Astrocyte (in vitro differentiated cells and primary cell): ENCODE results near the gene BRF1. TPM values are rescaled to one million over a fixed set of nuclear protein-coding genes. Genes with fewer than 3 reads are reported as not detected.
A peak's percentile ranks its signal among the peaks of the same experiment; 100 is the strongest.

ENCODE experiments used
- DNase-seq: peaks from one replicate; pipeline ENCODE4 v3.0.0-alpha.2; 2010; ENCODE audit warnings: low read depth
- FAIRE-seq: peaks from 2 replicates; lab custom pipeline; 2011; peaks lifted over from hg19 to GRCh38; lab: Jason Lieb, UNC
- H2AFZ ChIP-seq: 2 replicates; pipeline ENCODE4 v1.6.0; 2012; ENCODE audit warnings: low read depth, low read length, inconsistent platforms
- H3K27ac ChIP-seq: 2 replicates; pipeline ENCODE4 v1.5.1; 2011; ENCODE audit warnings: low read depth, low read length, inconsistent platforms
- H3K27me3 ChIP-seq: 2 replicates; pipeline ENCODE4 v1.6.0; 2011; ENCODE audit warnings: low read length, inconsistent platforms; ENCODE audit not compliant: insufficient read depth
- H3K36me3 ChIP-seq: 2 replicates; pipeline ENCODE4 v1.5.1; 2011; ENCODE audit warnings: low read length, inconsistent platforms; ENCODE audit not compliant: insufficient read depth
- H3K4me1 ChIP-seq: 2 replicates; pipeline ENCODE4 v1.5.1; 2011; ENCODE audit warnings: low read length, inconsistent platforms; ENCODE audit not compliant: insufficient read depth
- H3K4me2 ChIP-seq: 2 replicates; pipeline ENCODE4 v1.6.0; 2012; ENCODE audit warnings: low read length, inconsistent platforms
- H3K4me3 ChIP-seq: 2 replicates; pipeline ENCODE4 v1.5.1; 2011; ENCODE audit warnings: low read depth, mild to moderate bottlenecking, low read length, inconsistent platforms; ENCODE audit not compliant: insufficient read depth
- H3K79me2 ChIP-seq: 2 replicates; pipeline ENCODE4 v1.6.0; 2012; ENCODE audit warnings: mild to moderate bottlenecking, low read length, inconsistent platforms; ENCODE audit not compliant: insufficient read depth
- H3K9ac ChIP-seq: 2 replicates; pipeline ENCODE4 v1.6.0; 2012; ENCODE audit warnings: mild to moderate bottlenecking, low read length, inconsistent platforms
- H3K9me3 ChIP-seq: 2 replicates; pipeline ENCODE4 v1.5.1; 2012; ENCODE audit warnings: low read depth, mild to moderate bottlenecking, low read length, inconsistent platforms; ENCODE audit not compliant: insufficient read depth
- H4K20me1 ChIP-seq: 2 replicates; pipeline ENCODE4 v1.6.0; 2012; ENCODE audit warnings: low read length, inconsistent platforms; ENCODE audit not compliant: insufficient read depth
- H3K27ac Mint-ChIP-seq: one replicate; pipeline ENCODE4 v1.8.0; 2021; ENCODE audit warnings: mild to moderate bottlenecking, mixed read lengths; ENCODE audit not compliant: unreplicated experiment
- H3K27me3 Mint-ChIP-seq: one replicate; pipeline ENCODE4 v1.8.0; 2021; ENCODE audit warnings: low read depth, mixed read lengths; ENCODE audit not compliant: unreplicated experiment
- H3K36me3 Mint-ChIP-seq: one replicate; pipeline ENCODE4 v1.8.0; 2021; ENCODE audit warnings: low read depth, mixed read lengths; ENCODE audit not compliant: unreplicated experiment
- H3K4me1 Mint-ChIP-seq: one replicate; pipeline ENCODE4 v1.8.0; 2021; ENCODE audit warnings: low read depth, mixed read lengths; ENCODE audit not compliant: unreplicated experiment
- H3K4me3 Mint-ChIP-seq: one replicate; pipeline ENCODE4 v1.8.0; 2021; ENCODE audit warnings: mild to moderate bottlenecking, moderate library complexity, mixed read lengths; ENCODE audit not compliant: unreplicated experiment
- H3K9me3 Mint-ChIP-seq: one replicate; pipeline ENCODE4 v1.8.0; 2021; ENCODE audit warnings: mild to moderate bottlenecking, mixed read lengths; ENCODE audit not compliant: unreplicated experiment
- EZH2 ChIP-seq: IDR thresholded peaks from 2 replicates; pipeline ENCODE4 v1.6.1; 2012; ENCODE audit warnings: mild to moderate bottlenecking, low read length, inconsistent platforms; ENCODE audit not compliant: insufficient read depth
- total RNA-seq: library from RNA; stranded (reverse); gene quantifications from 2 replicates; pipeline ENCODE4 v1.2.1, GENCODE V29; 2021
- TF ChIP-seq, protein P1 (sequence below): IDR thresholded peaks from 2 replicates; pipeline ENCODE4 v1.5.1; 2011; ENCODE audit warnings: low read depth, mild to moderate bottlenecking, inconsistent platforms, low read length, moderate library complexity; ENCODE audit not compliant: insufficient read depth

BRF1 gene
- total RNA-seq, 1 donor from 2014 or later, result 20.5 TPM

DNA sequence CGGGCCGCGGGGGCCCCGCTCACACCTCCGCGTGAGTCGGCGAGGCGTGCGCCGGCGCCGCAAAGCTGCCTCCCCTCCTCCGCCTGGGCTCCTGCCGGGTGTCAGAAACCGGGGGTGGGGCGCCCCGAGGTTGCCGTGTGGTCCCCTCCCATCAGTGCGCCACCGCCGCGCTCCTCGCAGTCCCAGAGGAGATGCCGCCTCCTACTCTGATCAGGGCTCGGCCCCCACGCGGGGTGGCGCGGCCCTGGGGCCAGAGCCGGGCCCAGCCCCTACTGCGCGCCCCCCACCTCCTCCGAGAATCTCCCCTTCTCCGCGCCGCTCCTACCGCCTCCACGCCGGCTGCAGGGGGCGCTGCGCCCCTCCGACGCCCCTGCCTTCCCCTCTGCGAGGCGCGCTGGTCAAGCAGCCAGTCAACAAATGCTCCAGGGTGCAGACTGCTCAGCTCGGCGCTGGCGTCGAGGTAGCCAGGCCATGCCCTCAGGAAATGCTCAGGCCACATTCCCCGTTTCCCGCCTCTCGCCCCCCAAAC lies 131.8 kb downstream of the BRF1 start:
- Histone ChIP-seq H3K27ac (no peak overlapping the region), H3K79me2 (no peaks in the 10 kb centered on the region), H4K20me1 (peaks cover 12% of the 10 kb centered on the region), H2AFZ (no peak overlapping the region), H3K9ac (no peak overlapping the region), H3K36me3 (no peaks in the 10 kb centered on the region), H3K4me3 (no peak overlapping the region), H3K27me3 (peaks cover 17% of the 10 kb centered on the region), H3K4me2 (peak overlapping the region; percentile 50), H3K4me1 (peaks cover 4% of the 10 kb centered on the region), H3K9me3 (no peaks in the 10 kb centered on the region)
- no peaks in the 10 kb centered on the region for H3K9me3 Mint-ChIP-seq
- peak overlapping the region; percentile 66 for H3K4me3 Mint-ChIP-seq
- H3K36me3 Mint-ChIP-seq, result no peaks in the 10 kb centered on the region
- H3K27ac Mint-ChIP-seq, result no peak overlapping the region
- H3K4me1 Mint-ChIP-seq, result no peaks in the 10 kb centered on the region
- FAIRE-seq (no peak), DNase-seq (no peak)
- TF ChIP-seq, protein P1, sequence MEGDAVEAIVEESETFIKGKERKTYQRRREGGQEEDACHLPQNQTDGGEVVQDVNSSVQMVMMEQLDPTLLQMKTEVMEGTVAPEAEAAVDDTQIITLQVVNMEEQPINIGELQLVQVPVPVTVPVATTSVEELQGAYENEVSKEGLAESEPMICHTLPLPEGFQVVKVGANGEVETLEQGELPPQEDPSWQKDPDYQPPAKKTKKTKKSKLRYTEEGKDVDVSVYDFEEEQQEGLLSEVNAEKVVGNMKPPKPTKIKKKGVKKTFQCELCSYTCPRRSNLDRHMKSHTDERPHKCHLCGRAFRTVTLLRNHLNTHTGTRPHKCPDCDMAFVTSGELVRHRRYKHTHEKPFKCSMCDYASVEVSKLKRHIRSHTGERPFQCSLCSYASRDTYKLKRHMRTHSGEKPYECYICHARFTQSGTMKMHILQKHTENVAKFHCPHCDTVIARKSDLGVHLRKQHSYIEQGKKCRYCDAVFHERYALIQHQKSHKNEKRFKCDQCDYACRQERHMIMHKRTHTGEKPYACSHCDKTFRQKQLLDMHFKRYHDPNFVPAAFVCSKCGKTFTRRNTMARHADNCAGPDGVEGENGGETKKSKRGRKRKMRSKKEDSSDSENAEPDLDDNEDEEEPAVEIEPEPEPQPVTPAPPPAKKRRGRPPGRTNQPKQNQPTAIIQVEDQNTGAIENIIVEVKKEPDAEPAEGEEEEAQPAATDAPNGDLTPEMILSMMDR, result no peak
- peak; percentile 51 for TF ChIP-seq EZH2
- H3K27me3 Mint-ChIP-seq, result peaks cover 23% of the 10 kb centered on the region

DNA sequence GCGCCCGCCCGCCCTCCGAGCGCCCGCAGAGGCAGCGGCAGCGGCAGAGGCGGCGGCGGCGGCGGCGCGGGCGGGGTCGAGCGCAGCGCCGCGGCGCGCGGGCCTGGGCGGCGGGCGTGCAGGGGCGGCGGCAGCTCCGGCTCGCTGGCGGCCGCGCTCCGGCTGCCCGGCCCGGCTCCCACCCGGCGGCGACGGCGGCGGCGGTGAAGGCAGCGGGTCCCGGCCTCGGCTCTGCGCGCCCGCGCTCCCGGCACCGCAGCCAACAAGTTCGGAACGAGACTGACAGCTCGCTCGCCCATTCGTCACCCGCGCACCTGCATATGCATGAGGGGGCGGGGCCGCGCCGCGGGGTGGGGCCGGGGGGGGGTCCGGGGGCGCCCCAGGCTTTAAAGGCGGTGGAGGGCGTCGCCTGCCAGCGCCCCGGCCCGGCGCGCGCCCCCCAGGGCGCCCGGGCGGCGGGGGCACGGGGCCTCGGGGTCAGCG lies 132.3 kb downstream of the BRF1 start, which contains the start of gene JAG2:
JAG2 (minus strand) TSS at position 281 of the 483 bp plus-strand sequence. CDS start 356 bp downstream, outside the sequence.
- Histone ChIP-seq H3K27me3 (peaks cover 17% of the 10 kb centered on the region), H3K4me1 (peaks cover 4% of the 10 kb centered on the region), H3K27ac (no peak within 1 kb of the TSS), H3K4me3 (no peak within 1 kb of the TSS), H3K9ac (no peak within 1 kb of the TSS), H3K9me3 (no peaks in the 10 kb centered on the region), H2AFZ (no peak within 1 kb of the TSS), H3K79me2 (no peaks in the 10 kb centered on the region), H4K20me1 (peaks cover 12% of the 10 kb centered on the region), H3K4me2 (peak within 1 kb of the TSS; percentile 66), H3K36me3 (no peaks in the 10 kb centered on the region)
- Mint-ChIP-seq H3K4me1 (no peaks in the 10 kb centered on the region), H3K27me3 (peaks cover 23% of the 10 kb centered on the region), H3K27ac (no peak within 1 kb of the TSS), H3K4me3 (peak within 1 kb of the TSS; percentile 69), H3K9me3 (no peaks in the 10 kb centered on the region), H3K36me3 (no peaks in the 10 kb centered on the region)
- no peak for TF ChIP-seq EZH2
- TF ChIP-seq, protein P1, result no peak
- no peak for FAIRE-seq
- peak; percentile 19 for DNase-seq

DNA sequence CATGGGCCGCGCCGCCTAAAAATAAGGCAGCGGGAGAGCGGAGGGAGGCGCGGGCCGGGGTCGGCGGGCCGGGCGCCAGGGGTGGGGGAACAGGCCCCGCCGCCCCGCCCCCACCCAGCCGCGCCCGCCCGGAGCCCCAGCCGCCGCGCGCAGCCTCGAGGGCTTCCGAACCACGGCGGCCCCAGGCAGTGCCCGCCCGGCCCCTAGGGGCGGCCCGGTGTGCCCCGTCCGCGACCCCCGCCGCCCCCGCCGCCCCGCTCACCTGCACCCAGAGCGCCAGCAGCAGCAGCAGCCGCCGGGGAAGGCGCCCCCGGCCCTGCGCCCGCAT lies 132.7 kb downstream of the BRF1 start:
- Mint-ChIP-seq H3K4me1 (no peaks in the 10 kb centered on the region), H3K36me3 (no peaks in the 10 kb centered on the region), H3K9me3 (no peaks in the 10 kb centered on the region), H3K27me3 (peaks cover 19% of the 10 kb centered on the region), H3K27ac (no peak overlapping the region), H3K4me3 (peak overlapping the region; percentile 66)
- no peak overlapping the region for H2AFZ ChIP-seq
- H3K9ac ChIP-seq, result no peak overlapping the region
- H3K27ac ChIP-seq, result no peak overlapping the region
- H3K4me2 ChIP-seq, result peak overlapping the region; percentile 66
- peaks cover 17% of the 10 kb centered on the region for H3K27me3 ChIP-seq
- no peak overlapping the region for H3K4me3 ChIP-seq
- peaks cover 12% of the 10 kb centered on the region for H4K20me1 ChIP-seq
- no peaks in the 10 kb centered on the region for H3K9me3 ChIP-seq
- H3K79me2 ChIP-seq, result no peaks in the 10 kb centered on the region
- no peak for FAIRE-seq
- DNase-seq, result no peak
- peaks cover 4% of the 10 kb centered on the region for H3K4me1 ChIP-seq
- no peaks in the 10 kb centered on the region for H3K36me3 ChIP-seq
- TF ChIP-seq, protein P1, result no peak
- TF ChIP-seq EZH2, result peak; percentile 43
